Left lung (tissue), 10 donors: Measurements from ENCODE around the gene GAREM1. TPM values are rescaled to one million over a fixed set of nuclear protein-coding genes. Genes with fewer than 3 reads are reported as not detected.

Source experiments
- ATAC-seq: fragments of 200-7000 bp; cut with Tn5 transposase; one replicate; pipeline ENCODE4 v1.9.1; 2020; ENCODE audit warnings: moderate library complexity
- DNase-seq, 4 donors: peaks; one replicate each; pipeline ENCODE4 v3.0.0-alpha.2; 2013 to 2020
- H3K27ac ChIP-seq, 2 donors: fragments of 200-600 bp; sonication (generic) in 1 of 2; one replicate each; pipeline versions ENCODE4 v1.5.0 to v1.8.0; 2020 to 2021
- H3K27me3 ChIP-seq, 2 donors: fragments of 200-600 bp; sonication (generic) in 1 of 2; one replicate each; pipeline versions ENCODE4 v1.5.0 to v1.8.0; 2020 to 2021
- H3K36me3 ChIP-seq, 2 donors: fragments of 200-600 bp; sonication (generic) in 1 of 2; one replicate each; pipeline versions ENCODE4 v1.5.0 to v1.8.0; 2020 to 2021
- H3K4me1 ChIP-seq, 2 donors: fragments of 200-600 bp; one replicate each; pipeline ENCODE4 v1.8.0; 2021
- H3K4me3 ChIP-seq, 2 donors: fragments of 200-600 bp; sonication (generic) in 1 of 2; one replicate each; pipeline versions ENCODE4 v1.5.0 to v1.8.0; 2020 to 2021; ENCODE audit warnings: mild to moderate bottlenecking in 1 of 2
- H3K9me3 ChIP-seq, 2 donors: fragments of 200-600 bp; sonication (generic) in 1 of 2; one replicate each; pipeline versions ENCODE4 v1.5.0 to v1.8.0; 2020 to 2021
- intact Hi-C, 2 donors: fragments of 100-400 bp; cut with DNase I; formaldehyde crosslinking; loops; one replicate each; pipeline versions ENCODE4 v1.11.2 to v1.14.2; 2022
- polyA plus RNA-seq, 6 donors: library from polyadenylated mRNA; unstranded; fragments of 120-200 nt; gene quantifications; one replicate each; pipeline ENCODE4 v1.2.1, GENCODE V29; 2013; ENCODE audit not compliant: insufficient read length in 6 of 6
- total RNA-seq, 2 donors: library from RNA; stranded (reverse); fragmentation: NEBNext Ultra II Directional; extraction: Animal tissue kit (Norgen Biotek cat#: 25700); gene quantifications; one replicate each; pipeline ENCODE4 v1.2.1, GENCODE V29; 2021
- TF ChIP-seq, protein P1 (sequence below), 2 donors: fragments of 200-600 bp; sonication (generic) in 1 of 2; IDR thresholded peaks; one replicate each; pipeline versions ENCODE4 v1.5.0 to v1.8.0; 2021; ENCODE audit warnings: antibody characterized with exemption in 2 of 2
- donor health status: DM: no; HTN: yes; CAD: no.
- donor health status: DM: no; HTN: no; CAD: no.

Gene GAREM1
- total and polyA plus RNA-seq, 8 donors, result 10.3 to 20.2 (median 13.1) TPM

DNA sequence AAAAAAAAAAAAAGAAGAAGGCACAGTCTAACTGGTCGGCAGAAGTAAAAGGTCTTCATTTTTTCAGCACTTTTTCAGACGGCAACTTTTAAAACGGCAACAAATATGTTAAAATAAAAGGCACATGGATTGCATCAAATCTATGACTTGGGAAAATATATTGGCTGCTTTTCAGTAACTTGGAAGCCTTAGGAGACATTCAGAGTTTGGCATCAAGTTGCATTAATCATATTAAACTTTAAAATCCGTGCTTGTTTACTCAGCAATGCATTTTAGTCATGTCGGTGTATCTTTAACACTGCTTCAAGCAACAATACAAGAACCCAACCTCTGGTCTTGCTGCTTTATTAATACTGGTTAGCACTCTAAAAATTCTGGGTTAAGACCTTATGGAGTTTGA is 169.8 kb downstream of the GAREM1 start:
- H3K27ac ChIP-seq, result no peak overlapping the region
- H3K4me3 ChIP-seq, result no peak overlapping the region
- no peak for DNase-seq
- TF ChIP-seq, protein P1, sequence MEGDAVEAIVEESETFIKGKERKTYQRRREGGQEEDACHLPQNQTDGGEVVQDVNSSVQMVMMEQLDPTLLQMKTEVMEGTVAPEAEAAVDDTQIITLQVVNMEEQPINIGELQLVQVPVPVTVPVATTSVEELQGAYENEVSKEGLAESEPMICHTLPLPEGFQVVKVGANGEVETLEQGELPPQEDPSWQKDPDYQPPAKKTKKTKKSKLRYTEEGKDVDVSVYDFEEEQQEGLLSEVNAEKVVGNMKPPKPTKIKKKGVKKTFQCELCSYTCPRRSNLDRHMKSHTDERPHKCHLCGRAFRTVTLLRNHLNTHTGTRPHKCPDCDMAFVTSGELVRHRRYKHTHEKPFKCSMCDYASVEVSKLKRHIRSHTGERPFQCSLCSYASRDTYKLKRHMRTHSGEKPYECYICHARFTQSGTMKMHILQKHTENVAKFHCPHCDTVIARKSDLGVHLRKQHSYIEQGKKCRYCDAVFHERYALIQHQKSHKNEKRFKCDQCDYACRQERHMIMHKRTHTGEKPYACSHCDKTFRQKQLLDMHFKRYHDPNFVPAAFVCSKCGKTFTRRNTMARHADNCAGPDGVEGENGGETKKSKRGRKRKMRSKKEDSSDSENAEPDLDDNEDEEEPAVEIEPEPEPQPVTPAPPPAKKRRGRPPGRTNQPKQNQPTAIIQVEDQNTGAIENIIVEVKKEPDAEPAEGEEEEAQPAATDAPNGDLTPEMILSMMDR (IDR thresholded peaks at IDR 0.05), result no peak
- H3K27me3 ChIP-seq, result no peaks in the 10 kb centered on the region
- ATAC-seq, result no peak
- H3K36me3 ChIP-seq, result no peaks in the 10 kb centered on the region
- intact Hi-C loops, result no loop called here
- H3K4me1 ChIP-seq, result no peaks in the 10 kb centered on the region
- H3K9me3 ChIP-seq, result no peaks in the 10 kb centered on the region

DNA sequence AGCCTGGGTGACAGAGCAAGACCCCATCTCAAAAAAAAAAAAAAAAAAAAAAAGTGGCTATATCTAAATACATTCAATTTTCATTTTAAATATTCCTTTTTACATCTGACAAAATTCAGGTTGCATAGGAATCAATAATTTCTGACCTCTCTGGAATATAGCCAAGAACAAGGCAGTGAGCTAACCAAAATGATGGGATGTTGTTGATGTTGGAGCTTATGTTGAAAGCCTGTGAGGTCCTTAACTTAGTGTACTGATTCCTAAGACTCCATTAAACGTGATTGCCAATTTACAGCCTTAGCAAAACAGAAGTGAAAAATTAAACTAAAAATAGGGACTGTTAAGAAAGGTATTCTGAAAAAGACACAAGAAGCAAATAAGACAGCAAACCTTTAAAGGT is 171.2 kb downstream of the GAREM1 start:
- TF ChIP-seq, protein P1 (IDR thresholded peaks at IDR 0.05), result no peak
- no peaks in the 10 kb centered on the region for H3K36me3 ChIP-seq
- H3K27me3 ChIP-seq, result no peaks in the 10 kb centered on the region
- no peaks in the 10 kb centered on the region for H3K9me3 ChIP-seq
- intact Hi-C loops, result no loop called here
- ATAC-seq (no peak), DNase-seq (no peak)
- H3K4me1 ChIP-seq, result no peaks in the 10 kb centered on the region
- H3K27ac ChIP-seq, result no peak overlapping the region
- H3K4me3 ChIP-seq, result no peak overlapping the region

DNA sequence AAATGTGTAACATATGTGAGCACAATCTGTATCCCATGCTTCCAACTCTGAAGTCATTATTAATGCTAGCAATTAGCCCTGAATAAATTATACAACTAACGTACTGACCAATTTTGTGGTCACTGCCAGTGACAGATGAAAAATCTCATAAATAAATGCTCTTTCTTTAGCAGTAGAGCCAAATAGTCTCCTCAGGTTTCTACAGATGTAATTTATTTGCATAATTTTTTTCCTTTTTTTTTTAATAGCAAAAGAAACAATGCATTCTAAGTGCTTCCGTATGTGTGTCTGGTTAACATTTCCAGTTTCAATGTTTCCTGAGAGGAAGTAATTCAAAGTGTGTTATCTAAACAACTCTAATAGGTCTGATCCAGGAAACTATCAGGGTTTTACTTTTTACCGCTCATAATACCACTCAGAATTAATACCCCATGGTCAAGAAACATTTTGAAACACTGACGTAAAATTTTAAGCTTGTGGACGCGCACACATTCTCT is 172.5 kb downstream of the GAREM1 start:
- intact Hi-C loops, result no loop called here
- Histone ChIP-seq H3K9me3 (no peaks in the 10 kb centered on the region), H3K36me3 (no peaks in the 10 kb centered on the region), H3K27ac (no peak overlapping the region), H3K4me3 (no peak overlapping the region), H3K27me3 (no peaks in the 10 kb centered on the region), H3K4me1 (no peaks in the 10 kb centered on the region)
- ATAC-seq (no peak), DNase-seq (no peak)
- TF ChIP-seq, protein P1 (IDR thresholded peaks at IDR 0.05), result no peak

DNA sequence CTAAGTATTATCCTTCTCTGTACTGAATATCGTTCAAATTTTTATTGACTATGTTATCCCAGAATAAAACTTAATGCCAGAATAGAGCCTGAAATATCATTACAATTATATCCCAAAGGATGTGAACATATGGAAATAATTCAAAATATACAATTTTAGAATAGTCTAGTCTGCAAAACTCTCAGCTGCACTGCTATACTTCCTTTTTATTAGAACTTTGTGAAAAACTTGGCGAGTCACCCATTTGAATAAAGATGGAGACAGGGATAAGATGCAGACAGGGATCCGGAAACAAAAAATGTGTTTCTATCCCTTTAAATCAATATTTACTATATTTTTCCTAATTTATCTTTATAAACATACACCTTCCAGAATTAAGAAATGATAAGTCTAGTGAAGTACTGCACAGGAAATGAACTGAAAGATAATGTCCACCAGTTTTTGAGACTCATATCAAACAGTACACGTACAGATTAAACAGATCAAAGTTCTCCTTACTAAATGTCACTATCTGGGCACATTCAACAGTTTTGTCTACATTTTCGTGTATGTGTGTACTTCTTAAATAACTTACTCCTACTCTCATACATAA is 173.0 kb downstream of the GAREM1 start:
- Histone ChIP-seq H3K36me3 (no peaks in the 10 kb centered on the region), H3K27ac (no peak overlapping the region), H3K4me1 (no peaks in the 10 kb centered on the region), H3K27me3 (no peaks in the 10 kb centered on the region), H3K4me3 (no peak overlapping the region), H3K9me3 (no peaks in the 10 kb centered on the region)
- ATAC-seq (no peak), DNase-seq (no peak)
- intact Hi-C loops, result no loop called here
- TF ChIP-seq, protein P1 (IDR thresholded peaks at IDR 0.05), result no peak

DNA sequence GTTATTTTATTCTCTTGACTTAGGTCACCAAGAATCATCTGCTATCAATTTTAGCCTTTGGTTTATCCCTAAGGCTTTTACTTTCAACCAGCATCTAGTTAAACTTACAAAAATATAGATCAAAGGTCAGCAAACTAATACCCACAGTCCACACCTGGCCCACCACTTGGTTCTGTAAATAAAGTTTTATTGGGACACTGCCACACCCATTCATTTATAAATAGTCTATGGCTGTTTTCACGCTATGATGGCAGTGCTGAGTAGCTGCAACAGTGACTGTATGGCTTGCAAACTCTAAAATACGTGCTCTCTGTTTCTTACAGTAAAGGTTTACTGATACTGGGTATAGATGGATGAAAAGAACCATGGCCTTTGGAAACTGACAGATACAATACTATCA is 173.8 kb downstream of the GAREM1 start:
- TF ChIP-seq, protein P1 (IDR thresholded peaks at IDR 0.05), result no peak
- Histone ChIP-seq H3K27me3 (no peaks in the 10 kb centered on the region), H3K4me1 (no peaks in the 10 kb centered on the region), H3K4me3 (no peak overlapping the region), H3K9me3 (no peaks in the 10 kb centered on the region), H3K27ac (no peak overlapping the region), H3K36me3 (no peaks in the 10 kb centered on the region)
- ATAC-seq, result no peak
- no peak for DNase-seq
- intact Hi-C loops, result no loop called here
